Spinal cord (tissue), 10 donors: Measurements from ENCODE around the gene POLD1. TPM values are rescaled to one million over a fixed set of nuclear protein-coding genes. Genes with fewer than 3 reads are reported as not detected.
"Not testable (repeated sequence)": the region's sequence is repeated elsewhere in the genome, so short reads cannot be mapped to it uniquely, and the experiment has no call there.

Experiments used
- DNase-seq, 6 donors: peaks; one replicate each; pipeline versions ENCODE4 v3.0.0 to v3.0.0-alpha.2; 2013 to 2015; ENCODE audit warnings: low spot score in 6 of 6, low read depth in 4 of 6
- H3K27ac ChIP-seq: one replicate; pipeline ENCODE4 v1.5.1; 2013; ENCODE audit warnings: low read depth, low read length, control low read depth
- H3K27me3 ChIP-seq: one replicate; pipeline ENCODE4 v1.6.1; 2013; ENCODE audit warnings: low read length; ENCODE audit not compliant: control insufficient read depth, insufficient read depth
- H3K36me3 ChIP-seq: one replicate; pipeline ENCODE4 v1.6.1; 2013; ENCODE audit warnings: low read length; ENCODE audit not compliant: control insufficient read depth, insufficient read depth
- H3K4me1 ChIP-seq: one replicate; pipeline ENCODE4 v1.6.1; 2013; ENCODE audit warnings: low read length; ENCODE audit not compliant: control insufficient read depth, insufficient read depth
- H3K4me3 ChIP-seq: one replicate; pipeline ENCODE4 v1.5.1; 2013; ENCODE audit warnings: low read depth, low read length, control low read depth
- H3K9me3 ChIP-seq: one replicate; pipeline ENCODE4 v1.6.1; 2013; ENCODE audit warnings: low read length; ENCODE audit not compliant: control insufficient read depth, insufficient read depth
- WGBS: methylation state at CpG from one replicate; pipeline ENCODE4 v1.1.5; 2013; ENCODE audit warnings: missing lambda C conversion rate; ENCODE audit not compliant: insufficient coverage; 5-methylcytosine and 5-hydroxymethylcytosine counted together
- long read RNA-seq, 4 donors: transcript quantifications; one replicate each; lab custom pipeline, GENCODE V29; 2026
- polyA plus RNA-seq, 2 donors: library from polyadenylated mRNA; unstranded; fragments of 120-200 nt; gene quantifications; one replicate each; pipeline ENCODE4 v1.2.1, GENCODE V29; 2013; ENCODE audit not compliant: insufficient read length in 2 of 2
- total RNA-seq, 2 donors: library from RNA; depleted of rRNA in 1 of 2; stranded (reverse); fragments of 120-200 nt in 1 of 2; fragments of >200 nt in 1 of 2; gene quantifications; one replicate each; pipeline versions ENCODE4 v1.2.3 to v1.2.4, GENCODE V29; 2013 to 2014
- donor health status: healthy.

POLD1 gene
- 10 to 100 TPM; 13.1 to 29.1 TPM for total RNA-seq
- polyA plus RNA-seq, result 10 to 100 TPM; 23.3 to 26.7 TPM
- long read RNA-seq, donor 1, partial matches to known transcripts, result 0 of 3 reads
- long read RNA-seq, donor 1, other reads (novel, unspliced or antisense), result 0 of 3 reads
- long read RNA-seq, donor 2, result 0 reads
- long read RNA-seq, donor 3, partial matches to known transcripts, result 0 of 1 reads
- long read RNA-seq, donor 3, other reads (novel, unspliced or antisense), result 0 of 1 reads
- long read RNA-seq, donor 4, partial matches to known transcripts, result 0 of 4 reads
- long read RNA-seq, donor 4, other reads (novel, unspliced or antisense), result 0 of 4 reads

- Histone ChIP-seq H3K4me1 (peaks cover 48% of the 10 kb centered on the region), H3K9me3 (no peaks in the 10 kb centered on the region), H3K36me3 (peaks cover 50% of the 10 kb centered on the region), H3K4me3 (peak within 1 kb of the TSS; percentile 75), H3K27ac (peak within 1 kb of the TSS; percentile 93), H3K27me3 (no peaks in the 10 kb centered on the region)
- WGBS, result under 1% methylated on average over 77 of the region's 78 CpGs
- peak; percentile 83 to 99 (median 89) for DNase-seq
These were observed at the start of gene POLD1 for GRCh38 chr19:50383852-50384684. Gene POLD1 (plus strand): TSS chr19:50384347. CDS start chr19:50398852, 14,505 bp downstream.

GRCh38 chr19:50334741-50335421 lies 49.3 kb upstream of the POLD1 start:
- Histone ChIP-seq H3K9me3 (no peaks in the 10 kb centered on the region), H3K36me3 (no peaks in the 10 kb centered on the region), H3K27me3 (peaks cover 5% of the 10 kb centered on the region), H3K4me1 (peaks cover 39% of the 10 kb centered on the region), H3K27ac (no peak overlapping the region), H3K4me3 (no peak overlapping the region)
- 97% methylated on average over 8 of the region's 12 CpGs for WGBS
- no peak for DNase-seq

GRCh38 chr19:50337031-50337430 lies 47.1 kb upstream of the POLD1 start:
- not testable (repeated sequence) for H3K36me3 ChIP-seq, H3K27me3 ChIP-seq, DNase-seq, H3K9me3 ChIP-seq, H3K27ac ChIP-seq, H3K4me3 ChIP-seq
- peaks cover 21% of the 10 kb centered on the region for H3K4me1 ChIP-seq
- no CpG with 5 or more reads among the region's 6 CpGs for WGBS

GRCh38 chr19:50340331-50340730 lies 43.8 kb upstream of the POLD1 start:
- Histone ChIP-seq H3K27ac (no peak overlapping the region), H3K4me1 (no peaks in the 10 kb centered on the region), H3K4me3 (no peak overlapping the region), H3K27me3 (no peaks in the 10 kb centered on the region), H3K9me3 (peaks cover 2% of the 10 kb centered on the region), H3K36me3 (no peaks in the 10 kb centered on the region)
- no peak for DNase-seq

GRCh38 chr19:50341091-50341564 lies 43.0 kb upstream of the POLD1 start:
- H3K4me3 ChIP-seq, result no peak overlapping the region
- 50% methylated on average over 2 of the region's 3 CpGs for WGBS

GRCh38 chr19:50344661-50345318 lies 39.4 kb upstream of the POLD1 start:
- H3K4me1 ChIP-seq, result no peaks in the 10 kb centered on the region
- peaks cover 2% of the 10 kb centered on the region for H3K9me3 ChIP-seq
- H3K27ac ChIP-seq, result no peak overlapping the region
- 58% methylated on average over 2 of the region's 8 CpGs for WGBS
- H3K27me3 ChIP-seq, result no peaks in the 10 kb centered on the region
- DNase-seq, result no peak
- no peak overlapping the region for H3K4me3 ChIP-seq
- no peaks in the 10 kb centered on the region for H3K36me3 ChIP-seq

More at GRCh38 chr19:50341091-50341564, 43.0 kb upstream of the POLD1 start:
- peaks cover 2% of the 10 kb centered on the region for H3K9me3 ChIP-seq
- H3K36me3 ChIP-seq, result no peaks in the 10 kb centered on the region
- H3K4me1 ChIP-seq, result no peaks in the 10 kb centered on the region
- no peak overlapping the region for H3K27ac ChIP-seq
- no peak for DNase-seq
- H3K27me3 ChIP-seq, result no peaks in the 10 kb centered on the region

GRCh38 chr19:50347089-50347581 lies 37.0 kb upstream of the POLD1 start:
- H3K36me3 ChIP-seq, H3K27me3 ChIP-seq, H3K27ac ChIP-seq, H3K4me3 ChIP-seq, H3K4me1 ChIP-seq, DNase-seq, H3K9me3 ChIP-seq: not testable (repeated sequence)
- 60% methylated on average over 2 of the region's 8 CpGs for WGBS

GRCh38 chr19:50349277-50350057 lies 34.7 kb upstream of the POLD1 start:
- WGBS, result 76% methylated on average over 16 of the region's 22 CpGs
- H3K36me3 ChIP-seq, result no peaks in the 10 kb centered on the region
- H3K27me3 ChIP-seq, result no peaks in the 10 kb centered on the region
- peaks cover 2% of the 10 kb centered on the region for H3K9me3 ChIP-seq
- no peaks in the 10 kb centered on the region for H3K4me1 ChIP-seq
- no peak overlapping the region for H3K27ac ChIP-seq
- no peak overlapping the region for H3K4me3 ChIP-seq
- no peak for DNase-seq
